Psoas muscle (tissue), 8 donors: ENCODE measurements around the gene ATRNL1. TPM values are rescaled to one million over a fixed set of nuclear protein-coding genes. Genes with fewer than 3 reads are reported as not detected.

Source experiments
- ATAC-seq, 4 donors: fragments of 200-7000 bp; cut with Tn5 transposase; one replicate each; pipeline ENCODE4 v1.9.1; 2020; ENCODE audit warnings: moderate library complexity in 3 of 4, mild to moderate bottlenecking in 2 of 4
- DNase-seq, 2 donors: peaks; one replicate each; pipeline ENCODE4 v3.0.0-alpha.2; 2020
- H3K27ac ChIP-seq: fragments of 200-600 bp; one replicate; pipeline ENCODE4 v1.8.0; 2022
- H3K27me3 ChIP-seq, 3 donors: fragments of 200-600 bp in 1 of 3; one replicate each; pipeline versions ENCODE4 v1.6.1 to v1.8.0; 2013 to 2022; ENCODE audit warnings: low read length in 2 of 3, mild to moderate bottlenecking in 2 of 3, moderate library complexity in 1 of 3; ENCODE audit not compliant: insufficient read depth in 3 of 3
- H3K36me3 ChIP-seq, 2 donors: fragments of 200-600 bp in 1 of 2; one replicate each; pipeline versions ENCODE4 v1.6.1 to v1.8.0; 2013 to 2022; ENCODE audit warnings: low read depth in 1 of 2, mild to moderate bottlenecking in 1 of 2, moderate library complexity in 1 of 2; ENCODE audit not compliant: insufficient read depth in 1 of 2
- H3K4me1 ChIP-seq: fragments of 200-600 bp; one replicate; pipeline ENCODE4 v1.8.0; 2022
- H3K4me3 ChIP-seq: fragments of 200-600 bp; one replicate; pipeline ENCODE4 v1.8.0; 2022; ENCODE audit warnings: mild to moderate bottlenecking
- H3K9me3 ChIP-seq: fragments of 200-600 bp; one replicate; pipeline ENCODE4 v1.8.0; 2022
- CTCF ChIP-seq: fragments of 200-600 bp; IDR thresholded peaks from one replicate; pipeline ENCODE4 v1.8.0; 2022; ENCODE audit warnings: antibody characterized with exemption
- WGBS, 3 donors: extraction: QIAGEN DNeasy Blood & Tissue Kit; methylation state at CpG; one replicate each; pipeline versions ENCODE4 v1.1.6 to v1.1.7; 2013; 5-methylcytosine and 5-hydroxymethylcytosine counted together
- intact Hi-C, 2 donors: fragments of 100-400 bp; cut with DNase I; formaldehyde crosslinking; loops; one replicate each; pipeline versions ENCODE4 v1.11.0 to v1.14.2; 2022
- polyA plus RNA-seq, 3 donors: library from polyadenylated mRNA; stranded (reverse); fragments of 200-250 nt; gene quantifications; one replicate each; pipeline ENCODE4 v1.2.3, GENCODE V29; 2013
- total RNA-seq, 4 donors: library from RNA; stranded (reverse); fragmentation: NEBNext Ultra II Directional in 2 of 4; extraction: Animal tissue kit (Norgen Biotek cat#: 25700) in 2 of 4; gene quantifications; one replicate each; pipeline versions ENCODE4 v1.2.1 to v1.2.4, GENCODE V29; 2021 to 2023
- donor health status: healthy with polysubstance abuse.
- donor health status: DM: no; HTN: no; CAD: no; lungs with moderate emphysema.
- donor health status: Bipolar disorder and iron deficiency.
- donor health status: healthy.
- donor health status: DM: yes; HTN: yes; CAD: no.
- donor health status: DM: no; HTN: no; CAD: no.
- donor health status: DM: no; HTN: no; CAD: no.
- donor health status: DM: yes; HTN: yes; CAD: no.

ATRNL1 gene
- total and polyA plus RNA-seq, 7 donors, result 0.01 to 7.1 (median 2.2) TPM

GRCh38 chr10:115879372-115880089, 786.4 kb downstream of the ATRNL1 start:
- Histone ChIP-seq H3K4me1 (no peaks in the 10 kb centered on the region), H3K27ac (no peak overlapping the region), H3K36me3 (no peaks in the 10 kb centered on the region), H3K27me3 (no peaks in the 10 kb centered on the region), H3K4me3 (no peak overlapping the region), H3K9me3 (no peaks in the 10 kb centered on the region)
- ATAC-seq (no peak), DNase-seq (no peak)
- intact Hi-C loops, result no loop called here
- TF ChIP-seq CTCF, result no peak
- WGBS, 3 donors, result 51 to 60% (median 57%) methylated on average over 6 of the region's 6 CpGs

DNA sequence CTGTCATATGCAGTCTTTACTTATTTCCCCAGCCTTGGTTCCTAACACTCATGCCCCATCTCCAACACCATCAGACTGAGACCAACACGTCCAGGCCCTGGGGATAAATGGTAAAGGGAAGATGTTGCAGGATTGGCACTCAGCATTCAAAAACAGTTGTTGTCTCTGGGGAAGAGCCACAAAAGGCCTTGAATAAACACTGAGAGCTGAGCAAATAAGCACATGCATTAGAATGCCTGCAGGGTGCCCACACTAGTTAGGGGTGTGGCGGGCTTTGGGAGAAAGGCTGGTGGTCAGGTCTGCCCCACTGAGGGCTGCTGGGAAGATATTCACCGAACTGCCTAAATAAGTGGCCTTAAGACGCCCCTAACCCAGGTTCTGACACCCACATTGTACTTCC, 788.9 kb downstream of the ATRNL1 start:
- Histone ChIP-seq H3K4me3 (no peak overlapping the region), H3K27me3 (no peaks in the 10 kb centered on the region), H3K27ac (no peak overlapping the region), H3K9me3 (no peaks in the 10 kb centered on the region), H3K36me3 (no peaks in the 10 kb centered on the region), H3K4me1 (no peaks in the 10 kb centered on the region)
- DNase-seq (no peak), ATAC-seq (no peak)
- no peak for TF ChIP-seq CTCF
- 75 to 82% (median 82%) methylated on average over 4 of the region's 4 CpGs for WGBS, 3 donors
- intact Hi-C loops, result no loop called here

DNA sequence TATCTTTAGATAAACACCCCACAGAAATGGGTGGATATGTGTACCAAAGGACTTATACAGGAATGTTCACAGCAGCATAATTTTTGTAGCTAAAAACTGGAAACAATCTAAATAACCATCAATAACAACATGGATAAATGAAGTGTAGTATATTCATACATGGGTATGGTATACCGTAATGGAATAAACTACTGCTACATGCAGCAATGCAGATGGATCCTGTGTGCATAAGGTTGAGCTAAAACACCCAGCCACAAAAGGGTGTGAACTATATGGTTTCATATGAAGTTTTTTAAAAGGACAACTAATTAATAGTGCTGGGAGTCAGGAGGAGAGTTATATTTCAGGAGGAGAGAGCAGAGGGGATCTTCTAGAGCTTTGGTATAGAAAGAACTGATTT, 790.2 kb downstream of the ATRNL1 start:
- intact Hi-C loops, result no loop called here
- WGBS, 3 donors, result 88 to 97% (median 96%) methylated on average over 1 of the region's 1 CpG
- no peak for TF ChIP-seq CTCF

DNA sequence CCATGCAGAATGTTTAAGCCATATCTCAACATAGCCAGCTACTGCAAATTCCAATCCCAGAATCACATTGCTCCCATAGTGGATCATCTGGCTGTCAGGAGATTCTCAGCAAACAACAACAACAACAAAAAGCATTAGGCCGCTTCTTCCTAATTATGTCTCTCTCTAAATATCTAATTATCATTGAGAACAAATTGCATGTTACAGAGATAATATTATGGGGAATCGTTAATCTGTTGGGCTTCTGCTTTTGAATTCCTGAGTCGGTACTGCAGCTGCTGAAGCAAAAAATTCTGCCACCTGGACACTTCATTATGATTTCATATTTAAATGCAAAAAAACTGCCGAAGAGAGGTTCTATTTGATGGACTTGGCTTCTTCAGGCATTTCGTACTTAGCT, 791.2 kb downstream of the ATRNL1 start:
- no peak for DNase-seq
- no peak for ATAC-seq
- 63 to 70% (median 66%) methylated on average over 5 of the region's 5 CpGs for WGBS, 3 donors
- Histone ChIP-seq H3K27me3 (no peaks in the 10 kb centered on the region), H3K4me1 (no peaks in the 10 kb centered on the region), H3K9me3 (no peaks in the 10 kb centered on the region), H3K4me3 (no peak overlapping the region), H3K27ac (no peak overlapping the region), H3K36me3 (no peaks in the 10 kb centered on the region)
- intact Hi-C loops, result no loop called here
- no peak for TF ChIP-seq CTCF

More for the DNA sequence above, 790.2 kb downstream of the ATRNL1 start:
- Histone ChIP-seq H3K27me3 (no peaks in the 10 kb centered on the region), H3K4me1 (no peaks in the 10 kb centered on the region), H3K9me3 (no peaks in the 10 kb centered on the region), H3K4me3 (no peak overlapping the region), H3K36me3 (no peaks in the 10 kb centered on the region), H3K27ac (no peak overlapping the region)
- ATAC-seq (no peak), DNase-seq (no peak)

DNA sequence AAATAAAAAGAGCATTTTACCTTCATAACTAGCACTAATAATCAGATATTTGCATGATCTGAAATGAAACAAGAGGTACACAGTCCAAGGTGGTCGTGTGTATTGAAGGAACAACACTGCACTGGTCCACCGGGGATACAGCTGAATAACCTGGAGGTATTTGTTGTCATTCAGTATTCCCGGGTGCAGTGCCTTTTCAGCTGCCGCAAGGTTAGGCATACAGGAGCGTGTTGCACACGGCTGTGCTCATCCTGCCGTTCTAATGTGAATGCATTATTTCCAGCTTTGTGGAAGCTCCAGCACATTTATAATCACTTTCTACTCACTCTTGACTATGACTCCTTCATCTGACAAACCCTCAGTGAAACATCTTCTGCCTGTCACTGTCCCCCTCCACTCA, 802.0 kb downstream of the ATRNL1 start:
- no peak for ATAC-seq

More for the DNA sequence above, 802.0 kb downstream of the ATRNL1 start:
- no peak overlapping the region for H3K27ac ChIP-seq
- intact Hi-C loops, result no loop called here
- no peaks in the 10 kb centered on the region for H3K9me3 ChIP-seq
- TF ChIP-seq CTCF, result no peak
- WGBS, 3 donors, result 62 to 86% (median 83%) methylated on average over 7 of the region's 7 CpGs
- no peaks in the 10 kb centered on the region for H3K4me1 ChIP-seq
- DNase-seq, result no peak
- H3K27me3 ChIP-seq, result no peaks in the 10 kb centered on the region
- H3K4me3 ChIP-seq, result no peak overlapping the region
- no peaks in the 10 kb centered on the region for H3K36me3 ChIP-seq
